H9 (cell line): ENCODE measurements around the gene ZBTB17. TPM values are rescaled to one million over a fixed set of nuclear protein-coding genes. Genes with fewer than 3 reads are reported as not detected.

Source experiments
- DNase-seq: peaks from one replicate; pipeline ENCODE4 v3.0.0-alpha.2; 2017
- H2AFZ ChIP-seq: one replicate; pipeline ENCODE4 v1.6.1; 2013; ENCODE audit warnings: mild to moderate bottlenecking, low read length, control low read depth, moderate library complexity
- H2AK5ac ChIP-seq: 2 replicates; pipeline ENCODE4 v1.6.1; 2013; ENCODE audit warnings: low read length, control low read depth, mixed read lengths; ENCODE audit not compliant: insufficient read length
- H2BK120ac ChIP-seq: one replicate; pipeline ENCODE4 v1.6.1; 2013; ENCODE audit warnings: low read depth, mild to moderate bottlenecking, low read length, control low read depth, inconsistent platforms; ENCODE audit not compliant: poor library complexity, severe bottlenecking
- H2BK12ac ChIP-seq: 2 replicates; pipeline ENCODE4 v1.6.1; 2013; ENCODE audit warnings: low read length, control low read depth, mixed read lengths, low read depth; ENCODE audit not compliant: insufficient read length
- H2BK15ac ChIP-seq: 2 replicates; pipeline ENCODE4 v1.6.1; 2013; ENCODE audit warnings: low read depth, low read length, control low read depth
- H2BK20ac ChIP-seq: one replicate; pipeline ENCODE4 v1.6.1; 2013; ENCODE audit warnings: low read depth, mild to moderate bottlenecking, low read length, control low read depth, inconsistent platforms; ENCODE audit not compliant: poor library complexity, severe bottlenecking
- H2BK5ac ChIP-seq: 2 replicates; pipeline ENCODE4 v1.6.1; 2013; ENCODE audit warnings: low read length, control low read depth, mixed read lengths; ENCODE audit not compliant: insufficient read length
- H3K14ac ChIP-seq: 2 replicates; pipeline ENCODE4 v1.6.1; 2013; ENCODE audit warnings: low read length, control low read depth; ENCODE audit not compliant: insufficient read depth
- H3K18ac ChIP-seq: 2 replicates; pipeline ENCODE4 v1.6.1; 2013; ENCODE audit warnings: low read depth, mild to moderate bottlenecking, mixed read lengths, low read length, control low read depth; ENCODE audit not compliant: insufficient read length
- H3K23ac ChIP-seq: 2 replicates; pipeline ENCODE4 v1.6.1; 2013; ENCODE audit warnings: low read length, control low read depth, mixed read lengths, low read depth; ENCODE audit not compliant: insufficient read length
- H3K23me2 ChIP-seq: 2 replicates; pipeline ENCODE4 v1.6.1; 2013; ENCODE audit warnings: low read depth, mild to moderate bottlenecking, mixed read lengths, low read length, control low read depth; ENCODE audit not compliant: insufficient read length, poor library complexity, severe bottlenecking
- H3K27ac ChIP-seq: 2 replicates; pipeline ENCODE4 v1.5.1; 2013; ENCODE audit warnings: low read length, control low read depth, mixed read lengths, low read depth; ENCODE audit not compliant: insufficient read length
- H3K27me3 ChIP-seq: 2 replicates; pipeline ENCODE4 v1.6.1; 2013; ENCODE audit warnings: low read length, control low read depth, inconsistent platforms; ENCODE audit not compliant: insufficient read depth
- H3K4ac ChIP-seq: 2 replicates; pipeline ENCODE4 v1.6.1; 2013; ENCODE audit warnings: low read depth, mild to moderate bottlenecking, control low read depth, inconsistent platforms, low read length, moderate library complexity
- H3K4me1 ChIP-seq: 2 replicates; pipeline ENCODE4 v1.6.1; 2013; ENCODE audit warnings: low read length, control low read depth, inconsistent platforms; ENCODE audit not compliant: insufficient read depth
- H3K4me2 ChIP-seq: 2 replicates; pipeline ENCODE4 v1.6.1; 2013; ENCODE audit warnings: low read length, control low read depth, mixed read lengths; ENCODE audit not compliant: insufficient read length, insufficient read depth
- H3K56ac ChIP-seq: 2 replicates; pipeline ENCODE4 v1.6.1; 2013; ENCODE audit warnings: low read depth, mild to moderate bottlenecking, mixed read lengths, low read length, control low read depth; ENCODE audit not compliant: insufficient read length
- H3K79me1 ChIP-seq: 2 replicates; pipeline ENCODE4 v1.6.1; 2013; ENCODE audit warnings: low read depth, mild to moderate bottlenecking, moderate library complexity, low read length, control low read depth, inconsistent platforms; ENCODE audit not compliant: insufficient read depth, poor library complexity, severe bottlenecking
- H3K79me2 ChIP-seq: 2 replicates; pipeline ENCODE4 v1.6.1; 2013; ENCODE audit warnings: low read length, control low read depth, inconsistent platforms; ENCODE audit not compliant: insufficient read depth
- H3K9ac ChIP-seq: 2 replicates; pipeline ENCODE4 v1.6.1; 2013; ENCODE audit warnings: low read length, control low read depth, mixed read lengths; ENCODE audit not compliant: insufficient read length; ENCODE audit errors: extremely low read depth
- H3K9me3 ChIP-seq: one replicate; pipeline ENCODE4 v1.6.1; 2013; ENCODE audit warnings: low read depth, low read length, inconsistent platforms; ENCODE audit not compliant: control insufficient read depth
- H3T11ph ChIP-seq: one replicate; pipeline ENCODE4 v1.6.1; 2013; ENCODE audit warnings: mild to moderate bottlenecking, low read length, control low read depth, inconsistent platforms
- H4K20me1 ChIP-seq: one replicate; pipeline ENCODE4 v1.6.1; 2013; ENCODE audit not compliant: control insufficient read depth, insufficient read length, insufficient read depth
- H4K5ac ChIP-seq: 2 replicates; pipeline ENCODE4 v1.6.1; 2013; ENCODE audit warnings: low read depth, mild to moderate bottlenecking, mixed read lengths, low read length, control low read depth; ENCODE audit not compliant: insufficient read length
- H4K8ac ChIP-seq: replicated peaks from 2 replicates; pipeline ENCODE4 v1.6.1; 2013; ENCODE audit warnings: low read length, control low read depth, mixed read lengths, low read depth; ENCODE audit not compliant: insufficient read length
- H4K91ac ChIP-seq: 2 replicates; pipeline ENCODE4 v1.6.1; 2013; ENCODE audit warnings: low read depth, mild to moderate bottlenecking, moderate library complexity, mixed read lengths, low read length, control low read depth; ENCODE audit not compliant: insufficient read length
- H3K27ac Mint-ChIP-seq, 3 experiments: 2 replicates in 2 of 3; 3 replicates in 1 of 3; pipeline ENCODE4 v1.8.0; 2020 to 2021; ENCODE audit warnings: mixed read lengths in 3 of 3, mild to moderate bottlenecking in 1 of 3, moderate library complexity in 1 of 3
- H3K27me3 Mint-ChIP-seq: 2 replicates; pipeline ENCODE4 v1.8.0; 2021; ENCODE audit warnings: low read depth, mild to moderate bottlenecking, moderate library complexity, mixed read lengths
- H3K36me3 Mint-ChIP-seq, 3 experiments: 2 replicates in 2 of 3; 3 replicates in 1 of 3; pipeline ENCODE4 v1.8.0; 2020 to 2021; ENCODE audit warnings: low read depth in 3 of 3, mixed read lengths in 3 of 3; ENCODE audit not compliant: insufficient read depth in 1 of 3
- H3K4me1 Mint-ChIP-seq, 2 experiments: 2 replicates each; pipeline ENCODE4 v1.8.0; 2020; ENCODE audit warnings: mixed read lengths in 2 of 2
- H3K4me3 Mint-ChIP-seq, 2 experiments: 2 replicates in 1 of 2; 3 replicates in 1 of 2; pipeline ENCODE4 v1.8.0; 2020 to 2021; ENCODE audit warnings: mild to moderate bottlenecking in 2 of 2, mixed read lengths in 2 of 2, moderate library complexity in 1 of 2
- H3K9me3 Mint-ChIP-seq, 2 experiments: 2 replicates in 1 of 2; 3 replicates in 1 of 2; pipeline ENCODE4 v1.8.0; 2020; ENCODE audit warnings: mild to moderate bottlenecking in 2 of 2, mixed read lengths in 2 of 2, moderate library complexity in 1 of 2
- CTCF ChIP-seq: fragments of 200-600 bp; sonication (generic); conservative IDR thresholded peaks from 3 replicates; pipeline ENCODE4 v1.8.0; 2021; ENCODE audit warnings: antibody characterized with exemption, mild to moderate bottlenecking
- total RNA-seq: library from RNA; stranded (reverse); gene quantifications from 2 replicates; pipeline ENCODE4 v1.2.1, GENCODE V29; 2021

The ZBTB17 gene
- total RNA-seq, 1 experiment from 2014 or later: 16.5 TPM

DNA sequence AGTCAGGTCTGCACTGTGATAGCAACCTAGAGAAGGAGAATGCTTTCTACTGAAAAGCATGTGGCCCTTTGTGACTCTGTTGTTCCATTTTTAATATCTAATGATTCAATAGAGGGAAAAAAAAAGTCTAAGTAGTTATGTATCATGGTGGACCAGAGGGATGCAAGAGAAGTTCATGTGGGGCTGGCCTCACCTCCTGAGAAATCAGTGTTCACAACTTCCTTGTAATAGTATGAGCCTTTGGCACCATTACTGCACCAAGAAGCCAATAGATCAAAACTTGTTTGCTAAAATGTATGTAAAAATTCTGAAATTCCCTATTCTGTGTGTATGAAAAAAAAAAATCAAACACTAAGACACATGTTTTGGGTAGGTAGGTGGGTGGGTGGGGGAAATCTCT lies 5.0 kb downstream of the ZBTB17 start:
- H3K27ac ChIP-seq: no peak overlapping the region
- Mint-ChIP-seq H3K27me3 (no peaks in the 10 kb centered on the region), H3K9me3 (peaks cover 4 to 11% of the 10 kb centered on the region in 2 experiments; a peak in 4 of 5 replicates), H3K4me1 (peaks cover 4% of the 10 kb centered on the region in 2 experiments), H3K36me3 (peaks cover 24 to 44% (median 34%) of the 10 kb centered on the region in 3 experiments), H3K4me3 (no peak overlapping the region), H3K27ac (no peak overlapping the region)
- H3K23me2 ChIP-seq: no peaks in the 10 kb centered on the region
- no peak overlapping the region for H2BK20ac ChIP-seq
- no peaks in the 10 kb centered on the region for H3K4me1 ChIP-seq
- H3K14ac ChIP-seq: no peak overlapping the region
- no peak overlapping the region for H2AFZ ChIP-seq
- H3K23ac ChIP-seq: no peak overlapping the region
- no peak overlapping the region for H2BK12ac ChIP-seq
- no peak overlapping the region for H3K18ac ChIP-seq
- H4K91ac ChIP-seq: no peak overlapping the region
- TF ChIP-seq CTCF: no peak
- H3K56ac ChIP-seq: no peak overlapping the region
- H3K27me3 ChIP-seq: no peaks in the 10 kb centered on the region
- H3K9ac ChIP-seq: no peak overlapping the region
- H3K4ac ChIP-seq: no peak overlapping the region
- H4K5ac ChIP-seq: no peak overlapping the region
- no peaks in the 10 kb centered on the region for H3K9me3 ChIP-seq
- H2BK5ac ChIP-seq: no peak overlapping the region
- no peak overlapping the region for H2BK15ac ChIP-seq
- no peaks in the 10 kb centered on the region for H3K79me1 ChIP-seq
- H2AK5ac ChIP-seq: no peak overlapping the region
- no peak overlapping the region for H4K8ac ChIP-seq
- no peaks in the 10 kb centered on the region for H4K20me1 ChIP-seq
- H2BK120ac ChIP-seq: no peak overlapping the region
- H3K4me2 ChIP-seq: no peak overlapping the region
- DNase-seq: no peak
- H3T11ph ChIP-seq: no peak overlapping the region
- H3K79me2 ChIP-seq: no peaks in the 10 kb centered on the region
